ENCODE data around the gene EPS8.
"Not testable (repeated sequence)": the region's sequence is repeated elsewhere in the genome, so short reads cannot be mapped to it uniquely, and the experiment has no call there.

DNA sequence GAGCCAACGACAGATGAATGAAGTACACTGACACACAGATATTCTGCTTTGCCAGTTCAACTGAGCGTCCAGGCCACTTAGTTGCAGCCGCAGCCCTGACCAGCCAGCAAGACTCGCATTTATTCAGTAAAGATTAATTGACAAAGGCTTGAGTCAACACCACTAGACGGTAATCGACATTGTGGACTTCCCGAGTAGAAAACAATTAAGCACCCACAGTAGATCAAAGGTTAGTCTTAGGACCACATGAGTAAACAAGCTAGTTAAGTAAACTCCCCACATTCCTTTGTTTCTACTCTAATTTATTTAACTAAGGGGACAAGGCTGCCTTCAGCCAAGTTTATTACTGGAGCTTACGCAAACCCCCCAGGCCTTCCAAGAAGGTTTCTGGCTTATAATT is 172.7 kb downstream of the EPS8 start:
- TF ChIP-seq POLR2A, CTCF (IDR thresholded peaks at IDR 0.05): not testable (repeated sequence)

Measured in adrenal gland (tissue), 5 donors.